Measurements from ENCODE around the gene VCX. TPM values are rescaled to one million over a fixed set of nuclear protein-coding genes. Genes with fewer than 3 reads are reported as not detected.
"Not testable (repeated sequence)": the region's sequence is repeated elsewhere in the genome, so short reads cannot be mapped to it uniquely, and the experiment has no call there.

The VCX gene
- not detected in 2 replicates for polyA plus RNA-seq (2014; cell fraction: cytosol; rRNA removed)
- polyA plus RNA-seq (2014; cell fraction: nucleus; rRNA removed), result not detected in 2 replicates

DNA sequence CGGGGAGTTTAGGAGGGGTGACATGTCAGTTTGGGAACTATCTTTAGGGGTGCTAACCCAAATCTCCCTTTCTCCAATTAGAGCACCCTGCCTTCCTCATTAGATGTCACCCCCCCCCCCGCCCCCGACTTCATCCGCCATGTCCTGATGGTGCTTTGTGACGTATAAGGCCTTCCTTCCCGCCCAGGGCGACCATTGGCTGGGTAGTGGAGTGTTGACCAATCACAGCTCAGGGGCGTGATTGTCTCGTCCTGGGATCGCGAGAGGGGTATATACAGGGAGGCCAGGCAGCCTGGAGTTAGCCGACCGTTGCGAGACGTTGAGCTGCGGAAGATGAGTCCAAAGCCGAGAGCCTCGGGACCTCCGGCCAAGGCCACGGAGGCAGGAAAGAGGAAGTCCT, at the start of gene VCX:
Gene VCX (plus strand): TSS at position 301 of the 400 bp plus-strand sequence. CDS start 33 bp downstream, at position 334.
- not testable (repeated sequence) for DNase-seq (ENCODE audit: low spot score)

DNA sequence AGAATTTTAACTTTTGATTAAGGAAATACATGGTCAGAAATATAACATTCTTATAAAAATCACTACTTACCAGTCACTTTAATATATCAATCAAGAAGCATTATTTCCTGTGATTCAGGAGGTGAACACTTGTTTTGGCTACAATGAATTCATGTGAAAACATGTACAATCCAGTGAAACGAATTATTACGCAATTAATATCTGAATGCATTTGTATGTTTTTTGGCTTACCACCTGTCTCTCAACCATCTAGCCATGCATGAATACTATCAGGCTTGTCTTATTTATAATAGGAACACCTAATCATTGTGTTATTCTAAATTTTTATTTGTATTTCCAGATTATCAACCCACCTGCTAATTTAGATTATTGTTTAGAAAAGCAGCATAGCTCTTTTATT, 44.6 kb upstream of the VCX start:
- no peak for DNase-seq (ENCODE audit: low spot score)

- no peak for DNase-seq (ENCODE audit: low spot score)
Observed at GRCh38 chrX:7801711-7802110, 41.3 kb upstream of the VCX start.

- no peak for DNase-seq (ENCODE audit: low spot score)
Observed at GRCh38 chrX:7815166-7815805, 27.7 kb upstream of the VCX start.

DNA sequence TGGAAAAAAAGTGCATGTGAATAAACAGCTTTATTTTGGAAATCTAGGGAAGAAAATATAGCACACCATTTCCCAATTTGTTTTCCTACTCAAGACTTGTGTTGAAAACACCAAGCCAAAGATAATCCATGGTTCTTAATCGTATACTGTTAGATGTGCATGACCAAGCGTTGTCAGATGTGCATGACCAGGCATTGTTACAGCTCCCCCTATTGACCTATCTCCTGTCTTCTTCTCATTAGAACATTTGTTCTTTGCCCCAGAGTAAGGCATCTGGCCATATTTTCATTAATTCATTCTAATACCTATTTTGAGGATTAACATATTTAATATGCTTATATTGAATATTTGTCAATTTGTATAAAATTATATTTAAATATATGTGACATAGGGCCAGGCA, 14.4 kb upstream of the VCX start:
- no peak for DNase-seq (ENCODE audit: low spot score)

GRCh38 chrX:7841084-7841805, 1.7 kb upstream of the VCX start:
- no peak for DNase-seq (ENCODE audit: low spot score)

DNA sequence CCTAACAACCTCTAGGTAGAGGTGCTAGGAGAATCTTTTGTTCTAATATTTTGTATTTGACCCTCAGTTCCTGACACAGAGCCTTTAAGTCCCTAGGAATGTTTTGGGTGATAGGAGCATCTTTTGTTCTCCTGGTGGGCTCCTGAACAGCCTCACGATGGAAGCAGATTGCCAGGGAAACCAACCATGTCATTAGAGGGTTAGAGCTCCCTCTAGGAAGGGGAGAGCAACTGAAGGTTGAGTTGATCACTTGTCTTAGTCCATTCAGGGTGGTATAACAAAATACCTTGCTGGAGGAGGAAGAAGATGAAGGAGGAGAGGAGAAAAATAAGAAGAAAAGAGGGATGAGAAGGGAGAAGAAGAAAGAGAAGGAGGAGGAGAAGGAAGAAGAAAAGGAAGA, 9.2 kb downstream of the VCX start:
- DNase-seq (ENCODE audit: low spot score), result peak; percentile 1

GRCh38 chrX:7872042-7872441, 29.1 kb downstream of the VCX start:
- no peak for DNase-seq (ENCODE audit: low spot score)

GRCh38 chrX:7876957-7877356, 34.0 kb downstream of the VCX start:
- DNase-seq (ENCODE audit: low spot score), result no peak

DNA sequence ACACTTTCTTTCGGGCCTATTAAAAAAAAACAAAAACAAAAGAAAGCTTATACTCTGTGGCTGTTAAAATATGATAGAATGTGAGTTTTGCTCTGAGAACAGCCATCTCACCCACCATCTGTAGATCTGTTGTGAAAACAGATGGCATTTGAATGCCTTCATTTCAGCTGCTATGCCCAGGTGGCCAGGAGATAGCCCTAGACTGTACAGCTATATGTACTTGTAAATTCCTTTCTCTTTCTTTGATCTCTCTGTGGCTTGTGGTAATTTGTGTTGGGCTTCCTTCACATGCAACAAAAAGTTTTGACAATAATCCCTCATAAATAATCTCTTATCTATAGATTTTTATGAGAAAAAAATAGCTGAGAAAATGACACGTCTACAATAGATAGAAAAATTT, 46.2 kb downstream of the VCX start:
- no peak for DNase-seq (ENCODE audit: low spot score)

GRCh38 chrX:7889680-7890079, 46.7 kb downstream of the VCX start:
- no peak for DNase-seq (ENCODE audit: low spot score)

DNA sequence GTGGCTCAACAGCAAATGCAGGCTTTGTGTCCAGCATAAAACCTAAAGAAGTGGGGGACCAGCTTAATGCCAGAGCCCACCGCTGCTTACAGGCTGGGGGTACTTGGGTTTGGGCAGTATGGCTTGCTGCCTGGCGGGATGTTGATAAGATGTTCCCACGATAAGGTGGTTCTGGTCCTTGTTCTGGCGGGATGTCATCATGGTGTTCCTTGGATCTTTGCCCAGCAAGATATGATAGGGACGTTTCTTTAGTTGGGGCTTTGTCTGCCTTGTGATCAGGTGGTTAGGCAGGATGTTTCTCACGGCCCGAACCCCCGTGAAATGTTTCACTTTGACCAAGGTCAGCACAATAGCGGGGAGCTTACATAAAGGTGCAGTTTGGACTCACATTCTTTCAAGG, 49.0 kb downstream of the VCX start:
- DNase-seq (ENCODE audit: low spot score), result peak; percentile 1

All from SK-N-DZ (cell line).